ENCODE measurements around the gene OGDH.

The OGDH gene

GRCh38 chr7:44736896-44737295, 130.5 kb downstream of the OGDH start:
- no peak for DNase-seq (ENCODE audit: low read depth in 2 of 2)

- DNase-seq (ENCODE audit: low read depth in 2 of 2) = no peak
Observed at GRCh38 chr7:44738051-44738723, 131.8 kb downstream of the OGDH start.

- no peak for DNase-seq (ENCODE audit: low read depth in 2 of 2)
Observed at GRCh38 chr7:44738876-44739665, 132.6 kb downstream of the OGDH start.

GRCh38 chr7:44740055-44740454, 133.6 kb downstream of the OGDH start:
- no peak for DNase-seq (ENCODE audit: low read depth in 2 of 2)

GRCh38 chr7:44743750-44744149, 137.3 kb downstream of the OGDH start:
- DNase-seq (ENCODE audit: low read depth in 2 of 2) = no peak

- peak; percentile 92 to 93 for DNase-seq (ENCODE audit: low read depth in 2 of 2)
Observed at GRCh38 chr7:44748045-44748947, 141.9 kb downstream of the OGDH start, which contains the start of gene ZMIZ2. TSS of gene ZMIZ2 (plus strand) at chr7:44748847. CDS start at chr7:44756250, 7,403 bp downstream.

- DNase-seq (ENCODE audit: low read depth in 2 of 2) = no peak
Observed at GRCh38 chr7:44748948-44749731, 142.7 kb downstream of the OGDH start.

GRCh38 chr7:44749992-44750391, 143.6 kb downstream of the OGDH start:
- DNase-seq (ENCODE audit: low read depth in 2 of 2) = no peak

- DNase-seq (ENCODE audit: low read depth in 2 of 2) = no peak
Observed at GRCh38 chr7:44750424-44750823, 144.0 kb downstream of the OGDH start.

- DNase-seq (ENCODE audit: low read depth in 2 of 2) = peak; percentile 27 to 34
Observed at GRCh38 chr7:44750921-44751571, 144.6 kb downstream of the OGDH start.

GRCh38 chr7:44752822-44753221, 146.4 kb downstream of the OGDH start:
- DNase-seq (ENCODE audit: low read depth in 2 of 2) = no peak

GRCh38 chr7:44754802-44755697, 148.6 kb downstream of the OGDH start:
- no peak for DNase-seq (ENCODE audit: low read depth in 2 of 2)

GRCh38 chr7:44755698-44756627, 149.5 kb downstream of the OGDH start:
- no peak for DNase-seq (ENCODE audit: low read depth in 2 of 2)

- DNase-seq (ENCODE audit: low read depth in 2 of 2) = no peak
Observed at GRCh38 chr7:44756904-44757303, 150.5 kb downstream of the OGDH start.

GRCh38 chr7:44757311-44757710, 150.9 kb downstream of the OGDH start:
- no peak for DNase-seq (ENCODE audit: low read depth in 2 of 2)

GRCh38 chr7:44757739-44758138, 151.3 kb downstream of the OGDH start:
- no peak for DNase-seq (ENCODE audit: low read depth in 2 of 2)
